GM19238 (cell line): ENCODE results near the gene CLCN7.
A peak's percentile ranks its signal among the peaks of the same experiment; 100 is the strongest.

Experiments
- DNase-seq: peaks from one replicate; pipeline ENCODE4 v3.0.0; 2011; ENCODE audit warnings: low spot score; ENCODE audit not compliant: insufficient read length

Gene CLCN7, protein sequence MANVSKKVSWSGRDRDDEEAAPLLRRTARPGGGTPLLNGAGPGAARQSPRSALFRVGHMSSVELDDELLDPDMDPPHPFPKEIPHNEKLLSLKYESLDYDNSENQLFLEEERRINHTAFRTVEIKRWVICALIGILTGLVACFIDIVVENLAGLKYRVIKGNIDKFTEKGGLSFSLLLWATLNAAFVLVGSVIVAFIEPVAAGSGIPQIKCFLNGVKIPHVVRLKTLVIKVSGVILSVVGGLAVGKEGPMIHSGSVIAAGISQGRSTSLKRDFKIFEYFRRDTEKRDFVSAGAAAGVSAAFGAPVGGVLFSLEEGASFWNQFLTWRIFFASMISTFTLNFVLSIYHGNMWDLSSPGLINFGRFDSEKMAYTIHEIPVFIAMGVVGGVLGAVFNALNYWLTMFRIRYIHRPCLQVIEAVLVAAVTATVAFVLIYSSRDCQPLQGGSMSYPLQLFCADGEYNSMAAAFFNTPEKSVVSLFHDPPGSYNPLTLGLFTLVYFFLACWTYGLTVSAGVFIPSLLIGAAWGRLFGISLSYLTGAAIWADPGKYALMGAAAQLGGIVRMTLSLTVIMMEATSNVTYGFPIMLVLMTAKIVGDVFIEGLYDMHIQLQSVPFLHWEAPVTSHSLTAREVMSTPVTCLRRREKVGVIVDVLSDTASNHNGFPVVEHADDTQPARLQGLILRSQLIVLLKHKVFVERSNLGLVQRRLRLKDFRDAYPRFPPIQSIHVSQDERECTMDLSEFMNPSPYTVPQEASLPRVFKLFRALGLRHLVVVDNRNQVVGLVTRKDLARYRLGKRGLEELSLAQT

DNA sequence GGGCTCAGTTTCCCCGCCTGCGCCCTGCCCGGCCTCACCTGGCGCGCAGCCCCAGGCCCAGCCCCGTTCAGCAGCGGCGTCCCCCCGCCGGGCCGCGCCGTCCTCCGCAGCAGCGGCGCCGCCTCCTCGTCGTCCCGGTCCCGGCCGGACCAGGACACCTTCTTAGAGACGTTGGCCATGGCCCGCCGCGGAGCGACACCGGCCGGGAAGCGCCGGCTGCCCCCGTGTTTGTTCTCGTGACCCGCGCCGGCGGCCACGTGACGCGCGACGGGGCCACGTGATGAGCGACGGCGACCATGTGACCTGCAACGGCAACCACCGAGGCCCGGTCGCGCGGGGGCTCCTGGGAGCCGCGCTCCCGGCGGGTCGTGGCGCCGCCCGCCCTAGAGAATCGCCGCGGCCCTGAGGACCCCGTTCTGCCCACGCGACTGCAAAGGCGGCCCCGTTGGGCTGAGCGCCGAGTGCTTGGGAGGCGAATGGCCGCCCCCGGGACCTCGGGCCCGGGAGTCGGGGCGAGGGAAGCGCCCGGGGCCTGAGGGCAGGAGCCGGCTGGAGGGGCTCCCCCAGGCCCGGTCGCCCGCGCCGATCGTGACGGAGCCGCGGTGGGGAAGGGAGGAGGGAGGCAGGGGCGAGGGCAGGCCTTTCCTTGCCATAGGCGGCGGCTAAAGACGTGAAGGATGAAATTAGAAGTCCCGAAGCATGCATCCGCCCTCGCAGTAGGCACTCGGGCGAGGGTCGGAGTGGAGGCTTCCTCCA, at the start of gene CLCN7:
TSS of gene CLCN7 (minus strand) at position 233 of the 756 bp plus-strand sequence. CDS start at position 179, 54 bp downstream.
- peak; percentile 99 for DNase-seq

DNA sequence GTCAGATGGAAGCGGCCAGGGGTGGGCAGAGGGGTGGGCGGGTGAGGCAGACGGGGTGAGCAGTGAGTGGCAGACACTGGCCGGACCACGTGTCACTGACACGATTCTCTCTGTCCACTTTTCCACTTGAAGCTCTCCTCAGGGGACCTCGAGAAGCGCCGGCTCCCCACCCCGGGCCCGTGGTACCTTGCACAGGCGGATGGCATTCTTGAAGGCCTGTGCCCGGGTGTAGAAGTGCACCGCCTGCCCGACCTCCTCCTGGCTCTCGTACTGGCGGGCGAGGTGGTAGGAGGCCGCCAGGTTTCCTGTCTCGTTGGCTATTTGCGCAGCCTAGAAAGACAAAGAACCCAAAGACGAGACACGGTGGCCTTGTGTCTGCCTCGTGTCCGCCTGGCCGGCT, 49.5 kb upstream of the CLCN7 start:
- DNase-seq, result no peak

DNA sequence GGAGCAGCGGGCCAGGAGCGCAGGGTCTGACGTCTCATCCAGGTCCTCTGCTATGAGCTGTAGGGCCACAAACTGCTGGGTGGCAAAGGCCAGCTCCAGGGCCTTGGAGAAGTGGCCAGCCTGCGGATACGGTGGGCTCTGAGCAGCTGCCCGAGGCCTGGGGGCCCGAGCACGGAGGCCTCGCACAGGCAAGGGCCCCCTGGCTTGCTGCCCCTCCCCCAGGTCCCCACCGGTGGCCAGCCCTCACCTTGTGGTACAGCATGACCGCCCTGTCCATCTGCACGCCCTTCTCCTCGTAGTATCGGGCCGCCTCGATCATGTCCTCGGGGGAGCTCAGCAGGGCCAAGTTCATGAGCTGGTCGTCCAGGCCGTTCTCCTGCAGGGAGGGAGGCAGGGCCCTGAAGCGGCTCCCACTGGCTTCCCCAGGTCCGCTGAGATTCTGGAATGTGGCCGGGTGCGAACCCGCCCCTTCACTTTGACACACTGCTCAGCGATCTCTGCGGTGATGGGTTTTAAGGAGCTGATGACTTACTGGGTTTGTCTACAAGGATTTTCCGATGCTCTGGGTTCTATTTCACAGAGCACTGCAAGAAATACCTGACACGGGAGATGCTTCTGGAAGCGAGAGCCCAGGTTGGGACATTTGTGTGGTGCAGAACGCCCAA, 48.9 kb upstream of the CLCN7 start:
- no peak for DNase-seq

DNA sequence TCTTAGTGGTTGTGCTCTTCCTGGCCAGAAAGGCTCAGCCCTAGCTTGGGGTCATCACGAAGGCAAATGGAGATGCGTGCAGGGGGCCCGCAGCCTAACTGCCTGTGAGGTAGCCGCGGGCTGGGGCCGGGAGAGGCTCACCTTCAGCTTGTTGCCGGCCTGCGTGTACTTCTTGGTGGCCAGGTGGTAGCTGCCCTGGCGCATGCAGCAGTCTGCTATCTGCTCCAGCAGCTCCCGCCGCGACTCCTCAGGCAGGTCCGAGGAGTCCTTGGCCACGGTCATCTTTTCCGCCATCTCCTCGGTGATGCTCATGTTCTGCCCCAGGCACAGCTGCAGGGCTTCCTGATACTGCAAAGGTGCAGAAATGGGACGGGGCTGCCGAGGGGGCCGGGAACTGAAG, 45.6 kb upstream of the CLCN7 start:
- no peak for DNase-seq

DNA sequence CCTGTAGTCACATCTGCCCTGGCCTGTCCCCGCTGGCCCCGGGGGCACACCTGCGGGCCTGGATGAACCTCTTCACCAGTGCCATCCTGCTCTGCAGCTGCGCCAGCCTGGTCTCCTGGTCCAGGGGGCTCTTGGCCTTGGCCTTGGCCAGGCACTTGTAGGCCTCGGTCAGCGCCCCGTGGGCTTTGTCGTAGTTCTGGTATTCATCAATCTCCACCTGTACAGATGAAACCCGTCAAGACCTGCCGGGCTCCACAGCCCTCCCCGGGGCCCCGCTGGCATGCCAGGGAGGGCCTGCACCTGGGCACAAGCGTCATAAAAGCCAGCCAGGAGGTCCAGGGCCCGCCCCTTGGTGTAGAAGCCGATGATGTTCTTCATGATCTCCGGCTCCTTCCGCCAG, 45.0 kb upstream of the CLCN7 start:
- no peak for DNase-seq

DNA sequence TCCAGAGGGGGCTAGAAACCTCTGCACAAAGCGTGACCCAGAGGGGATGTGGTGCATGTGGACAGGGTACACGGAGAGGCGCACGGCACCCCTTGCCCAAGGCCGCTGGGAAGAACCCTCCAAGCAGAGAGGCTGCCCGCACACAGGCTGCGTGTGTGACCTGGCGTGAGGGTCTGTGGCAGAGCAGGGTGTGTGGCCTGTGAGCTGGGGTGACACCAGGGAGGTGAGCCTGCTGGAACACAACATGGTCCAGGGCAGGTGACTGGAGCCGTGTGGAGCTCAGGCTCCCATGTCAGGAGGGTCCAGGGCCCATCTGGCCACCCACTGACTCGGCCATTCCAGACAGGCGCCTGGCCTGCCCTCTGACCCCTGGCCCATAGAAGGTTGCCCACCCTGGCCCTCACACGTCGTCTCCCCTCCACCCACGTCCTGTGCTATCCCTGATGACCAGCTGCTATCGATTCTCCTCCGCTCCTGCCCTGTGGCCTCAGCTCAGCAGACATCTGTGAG, 43.9 kb upstream of the CLCN7 start:
- no peak for DNase-seq

DNA sequence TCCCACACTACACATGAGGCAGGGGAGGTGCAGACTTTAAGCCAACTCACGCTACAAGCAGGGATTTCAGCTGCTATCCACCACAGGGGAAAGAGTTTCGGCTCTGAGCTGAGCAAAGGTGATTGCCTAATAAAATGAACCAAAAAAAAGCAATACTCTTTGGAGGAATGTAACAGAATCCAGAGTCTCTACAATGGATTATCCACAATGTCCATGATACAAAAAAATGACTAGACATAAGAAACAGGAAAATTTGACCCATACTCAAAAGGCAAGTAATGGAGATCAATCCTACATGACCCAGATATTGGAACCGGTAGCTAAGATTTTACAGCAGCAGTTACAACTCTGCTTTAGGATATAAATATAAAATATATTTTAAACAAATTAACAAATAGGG, 39.7 kb upstream of the CLCN7 start:
- no peak for DNase-seq

DNA sequence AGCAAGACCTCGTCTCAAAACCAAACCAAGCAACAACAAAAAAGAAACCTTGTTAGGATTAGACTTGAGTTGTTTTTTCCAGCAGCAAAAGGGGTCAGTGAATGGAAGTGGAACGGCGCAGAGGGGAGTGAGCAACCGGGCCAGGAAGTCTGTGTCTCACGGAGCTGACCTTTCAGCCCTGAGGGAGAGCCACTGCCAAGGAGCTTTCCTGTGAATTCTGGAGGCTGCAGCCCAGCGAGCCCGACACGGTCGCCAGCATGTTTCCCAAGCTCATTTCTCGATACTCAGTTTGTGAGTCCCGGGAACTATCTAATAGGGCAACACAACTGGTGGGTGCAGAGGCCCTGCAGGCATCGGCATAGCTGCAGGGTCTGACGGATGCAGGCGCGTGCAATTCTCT, 37.9 kb upstream of the CLCN7 start:
- no peak for DNase-seq

DNA sequence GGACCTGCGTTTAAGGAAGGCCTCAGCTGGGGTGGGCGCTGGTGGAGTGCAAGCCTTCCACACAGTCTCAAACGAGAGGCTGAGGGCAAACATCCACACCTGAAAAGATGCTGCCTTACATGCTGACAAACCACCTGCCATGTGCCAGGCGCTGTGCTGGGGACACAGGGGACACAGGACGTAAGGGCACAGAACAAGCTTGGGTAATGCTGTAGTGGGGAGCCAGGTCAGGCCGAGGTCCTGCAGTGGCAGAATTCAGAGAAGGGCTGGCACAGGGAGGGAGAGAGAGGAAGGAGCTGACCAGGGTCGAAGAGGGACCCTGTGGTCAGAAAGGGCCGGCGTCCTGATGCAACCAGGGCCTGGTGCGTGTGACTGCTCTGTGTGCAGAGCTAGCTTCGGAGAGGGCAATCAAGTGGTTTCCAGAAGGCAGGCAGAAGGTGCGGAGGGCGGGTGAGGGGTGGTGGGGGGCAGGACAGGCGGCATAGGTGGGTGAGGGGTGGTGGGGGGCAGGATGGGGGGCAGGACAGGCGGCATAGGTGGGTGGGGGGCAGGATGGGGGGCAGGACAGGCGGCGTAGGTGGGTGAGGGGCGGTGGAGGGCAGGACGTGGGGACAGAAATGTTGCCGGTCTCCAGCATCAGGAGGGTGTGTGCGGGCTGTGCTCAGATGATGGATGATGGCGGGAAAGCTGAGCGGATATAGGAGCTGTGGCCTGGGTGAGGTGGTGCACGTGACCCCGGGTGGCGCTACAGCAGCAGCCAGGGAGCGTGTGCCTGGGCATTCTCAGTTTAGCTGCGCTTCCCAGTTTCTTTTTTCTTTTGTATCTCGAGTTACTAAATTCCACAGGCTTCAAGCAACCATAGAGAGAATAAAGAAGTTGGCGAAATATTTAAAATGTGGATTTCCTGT, 37.1 kb upstream of the CLCN7 start:
- DNase-seq, result no peak

DNA sequence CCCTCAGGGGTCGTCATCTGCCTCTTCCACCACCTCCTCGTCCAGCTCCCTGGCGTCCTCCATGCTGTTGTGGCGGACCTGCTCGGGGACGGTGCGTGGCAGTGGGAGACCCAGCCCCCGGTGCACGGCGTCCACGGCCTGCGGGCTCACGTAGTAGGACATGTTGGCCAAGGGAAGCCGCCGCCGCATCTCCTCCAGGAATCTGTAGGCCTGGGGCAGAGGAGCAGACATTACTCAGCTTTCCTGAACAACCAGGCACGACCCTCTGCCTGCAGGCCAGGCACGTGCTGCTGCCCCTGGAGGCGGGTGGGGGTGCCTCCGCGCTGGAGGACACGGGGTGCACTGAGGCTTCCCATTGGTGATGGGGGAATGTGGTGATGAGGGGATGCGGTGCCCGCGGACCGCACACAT, 36.1 kb upstream of the CLCN7 start:
- DNase-seq, result no peak

DNA sequence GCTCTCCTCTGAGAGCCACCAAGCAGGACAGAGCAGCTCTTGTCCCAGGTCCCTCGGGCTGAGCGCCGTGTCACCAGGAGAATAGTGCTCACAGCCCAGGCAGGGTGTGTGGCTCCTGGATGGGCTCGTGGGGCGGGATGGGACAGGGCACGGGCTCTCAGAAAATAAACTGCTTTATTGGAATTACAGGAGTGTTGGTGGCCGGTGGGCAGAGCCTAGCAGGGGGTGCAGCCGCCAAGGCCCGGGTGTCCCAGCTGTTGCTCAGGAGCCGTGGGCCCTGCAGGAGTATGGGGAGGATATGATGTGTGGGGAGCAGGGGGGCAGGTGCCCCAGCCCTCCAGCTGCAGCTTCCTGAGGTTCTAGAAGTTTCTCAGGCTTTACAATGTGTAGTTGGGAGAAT, 35.4 kb upstream of the CLCN7 start:
- no peak for DNase-seq

DNA sequence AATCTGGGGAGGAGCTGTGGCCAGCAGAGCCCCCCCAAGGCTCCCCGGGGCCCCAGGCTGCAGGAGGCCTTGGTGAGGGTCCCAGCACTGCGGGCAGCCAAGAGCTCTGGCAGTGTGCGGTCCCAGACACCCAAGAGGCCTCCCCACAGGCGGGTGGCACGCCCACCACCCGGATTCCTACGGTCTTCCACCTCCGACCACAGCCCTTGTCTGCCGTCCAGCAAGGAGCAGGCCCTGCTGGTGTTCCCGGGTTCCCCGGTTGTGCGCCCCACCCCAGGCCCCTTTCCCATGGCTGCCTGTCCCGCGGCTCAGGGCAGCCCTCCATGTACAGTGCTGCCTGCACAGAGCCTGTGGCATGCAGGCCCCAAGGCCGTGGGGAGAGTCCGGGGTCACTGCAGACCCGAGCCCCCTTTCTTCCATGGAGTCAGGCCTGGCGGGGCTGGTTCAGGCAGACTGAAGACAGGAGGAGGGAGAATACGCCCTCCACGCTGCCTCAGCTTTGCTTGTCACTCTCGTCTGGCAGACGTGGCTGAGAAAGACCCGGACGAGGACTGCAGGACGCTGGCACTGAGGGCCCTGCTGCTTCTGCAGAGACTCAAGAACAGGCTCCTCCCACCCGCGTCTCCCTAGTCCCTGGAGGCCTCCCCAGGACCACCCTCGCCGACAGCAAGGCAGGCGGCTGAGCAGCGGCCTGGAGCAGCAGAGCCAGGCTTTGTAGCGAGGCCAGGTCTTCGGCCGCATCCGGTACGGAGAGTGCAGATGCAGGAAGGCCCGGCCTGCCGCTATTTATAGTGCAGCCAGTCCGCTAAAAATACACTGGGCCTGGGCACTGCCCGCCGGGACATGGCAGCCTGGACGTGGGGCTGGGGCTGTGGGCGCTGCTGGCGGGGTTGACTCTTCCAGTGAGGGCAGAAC, 34.7 kb upstream of the CLCN7 start:
- no peak for DNase-seq

DNA sequence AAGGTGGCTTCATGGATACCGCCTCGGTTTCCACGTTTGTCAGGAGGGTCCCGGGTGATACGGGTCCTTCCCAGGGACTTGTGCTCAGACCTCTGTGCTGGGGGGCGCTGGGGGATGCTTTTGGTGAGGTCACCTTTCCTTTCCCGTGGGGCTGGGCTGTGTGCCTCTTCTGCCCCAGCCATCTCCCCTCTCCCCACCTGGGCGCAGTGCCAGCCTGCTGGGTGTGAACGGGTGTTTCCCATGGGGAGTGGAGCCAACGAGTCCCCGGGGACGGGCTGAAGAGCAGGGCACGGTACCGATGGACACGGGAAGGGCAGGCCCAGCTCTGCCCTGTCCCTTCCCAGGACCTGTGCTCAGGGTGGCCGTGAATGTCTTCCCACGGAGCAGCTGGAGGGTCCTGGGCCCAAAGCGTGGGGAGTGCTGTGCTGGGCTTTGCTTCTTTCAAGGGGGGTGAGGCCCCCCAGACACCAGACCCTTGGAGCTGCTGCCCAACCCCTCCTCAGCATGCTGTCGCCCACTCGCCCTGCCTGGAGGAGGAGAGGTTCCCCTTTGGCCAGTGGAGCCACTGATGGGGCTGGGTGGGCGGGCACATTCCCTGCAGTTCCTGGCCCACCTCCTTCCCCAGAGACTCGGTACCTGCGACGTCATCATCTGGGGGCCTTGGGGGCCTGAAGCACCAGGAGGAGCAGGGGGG, 33.8 kb upstream of the CLCN7 start:
- DNase-seq, result no peak

DNA sequence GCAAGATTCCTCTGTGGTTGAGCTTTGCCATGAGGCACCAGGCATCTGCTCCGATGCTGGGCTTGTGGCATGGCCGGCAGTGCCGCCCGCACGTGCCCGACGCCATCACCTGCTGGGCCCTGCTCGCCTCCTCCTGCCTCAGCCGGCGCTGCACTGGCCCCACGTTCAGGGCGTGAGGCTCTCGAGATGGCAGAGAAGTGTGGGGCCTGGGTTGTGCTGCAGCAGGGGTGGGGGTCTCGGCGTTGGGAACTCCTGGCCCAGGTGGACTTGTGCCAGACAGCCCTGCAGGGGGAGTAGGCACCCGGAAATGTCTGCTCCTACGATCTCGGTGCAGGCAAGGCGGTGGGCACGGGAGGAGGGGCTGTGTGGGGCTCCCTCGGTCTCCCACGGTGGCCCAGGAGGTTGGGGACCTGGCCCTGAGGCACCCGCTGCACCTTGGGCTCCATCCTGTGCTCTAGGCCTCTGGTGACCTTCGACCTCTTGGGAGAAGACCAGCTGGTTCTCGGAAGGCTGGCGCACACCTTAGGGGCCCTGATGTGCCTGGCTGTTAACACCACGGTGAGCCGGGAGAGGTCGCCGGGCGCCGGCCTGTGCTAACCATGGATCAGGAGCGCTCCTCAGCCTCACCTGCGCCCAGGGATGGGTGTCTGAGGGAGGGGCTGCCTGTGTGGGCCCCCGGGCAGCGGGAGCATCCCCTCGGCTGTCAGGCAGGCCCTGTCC, 31.8 kb upstream of the CLCN7 start:
- no peak for DNase-seq

DNA sequence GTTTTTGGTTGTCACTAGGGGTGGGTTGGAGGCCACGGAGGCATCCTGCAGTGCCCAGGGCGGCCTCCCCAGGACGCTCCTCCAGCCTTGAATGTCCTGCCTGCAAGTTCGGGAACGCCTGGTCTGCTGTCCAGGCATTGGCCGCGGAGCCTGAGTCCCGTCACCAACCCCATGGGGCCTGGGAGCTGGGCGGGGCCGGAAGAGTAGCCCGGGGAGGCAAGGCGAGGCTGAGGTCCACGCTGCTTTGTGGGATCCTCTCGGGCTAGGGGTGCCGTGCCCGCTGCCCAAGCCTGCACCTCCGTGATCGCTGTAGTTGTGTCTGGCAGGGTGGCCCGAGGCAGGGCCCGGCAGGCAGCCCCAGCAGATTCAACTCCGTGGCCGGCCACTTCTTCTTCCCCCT, 31.1 kb upstream of the CLCN7 start:
- no peak for DNase-seq

DNA sequence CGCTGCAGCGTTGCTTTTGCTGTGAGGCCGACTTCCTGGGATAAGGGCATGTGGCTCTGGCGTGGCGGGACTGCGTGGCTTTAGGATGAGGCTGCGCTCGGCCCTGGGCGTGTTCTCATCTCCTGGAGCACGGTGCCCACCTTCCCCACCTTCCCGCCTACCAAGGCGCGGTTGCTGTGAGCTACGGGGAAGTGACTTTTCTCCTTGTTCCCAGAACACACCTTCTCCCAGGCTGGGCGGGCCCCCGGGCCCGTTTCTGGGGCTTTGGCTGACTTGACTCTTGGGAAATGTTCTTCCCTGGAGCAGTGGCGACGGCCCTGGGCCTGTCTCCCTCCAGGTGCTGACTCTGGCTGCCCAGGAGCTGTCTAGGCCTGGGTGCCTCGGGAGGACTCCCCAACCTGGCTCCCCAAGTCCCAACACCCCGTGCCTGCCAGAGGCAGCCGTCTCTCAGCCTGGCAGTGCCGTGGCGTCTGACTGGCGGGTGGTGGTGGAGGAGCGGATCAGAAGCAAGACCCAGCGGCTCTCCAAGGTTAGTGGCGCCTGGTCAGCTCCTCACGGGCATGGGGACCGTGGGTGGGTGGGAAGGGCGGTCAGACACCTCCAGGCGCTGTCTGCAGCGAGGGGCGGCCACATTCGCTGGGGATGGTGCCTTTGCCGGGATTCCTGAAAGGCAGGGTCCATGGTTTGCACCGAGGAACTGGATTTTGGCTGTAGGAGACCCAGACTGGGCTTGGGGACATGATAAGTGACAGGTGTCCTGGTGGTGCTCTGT, 30.4 kb upstream of the CLCN7 start:
- DNase-seq, result no peak
